GM21390 (cell line): ENCODE results near the gene AGPAT2.

ENCODE experiments used
- ATAC-seq: cut with Tn5 transposase; IDR thresholded peaks from one replicate; pipeline ENCODE4 v1.9.1; 2021; ENCODE audit not compliant: unreplicated experiment

The AGPAT2 gene

DNA sequence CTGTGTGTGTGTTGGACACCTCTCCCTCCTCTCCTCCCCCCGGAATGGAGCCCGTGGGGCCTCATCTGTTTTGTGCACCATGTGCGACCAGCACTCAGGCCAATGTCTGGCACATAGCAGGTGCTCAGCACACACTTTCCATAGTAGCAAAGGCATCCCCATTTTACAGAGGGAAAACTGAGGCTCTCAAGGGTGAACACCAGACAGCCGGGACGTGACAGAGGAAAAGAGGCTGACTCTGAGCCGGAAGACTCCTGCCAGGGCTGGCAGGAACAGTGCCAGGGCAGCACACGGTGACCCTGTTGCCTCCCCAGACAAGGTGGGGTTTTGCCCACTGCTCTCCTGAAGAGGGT lies 1.8 kb upstream of the AGPAT2 start:
- ATAC-seq, result no peak

DNA sequence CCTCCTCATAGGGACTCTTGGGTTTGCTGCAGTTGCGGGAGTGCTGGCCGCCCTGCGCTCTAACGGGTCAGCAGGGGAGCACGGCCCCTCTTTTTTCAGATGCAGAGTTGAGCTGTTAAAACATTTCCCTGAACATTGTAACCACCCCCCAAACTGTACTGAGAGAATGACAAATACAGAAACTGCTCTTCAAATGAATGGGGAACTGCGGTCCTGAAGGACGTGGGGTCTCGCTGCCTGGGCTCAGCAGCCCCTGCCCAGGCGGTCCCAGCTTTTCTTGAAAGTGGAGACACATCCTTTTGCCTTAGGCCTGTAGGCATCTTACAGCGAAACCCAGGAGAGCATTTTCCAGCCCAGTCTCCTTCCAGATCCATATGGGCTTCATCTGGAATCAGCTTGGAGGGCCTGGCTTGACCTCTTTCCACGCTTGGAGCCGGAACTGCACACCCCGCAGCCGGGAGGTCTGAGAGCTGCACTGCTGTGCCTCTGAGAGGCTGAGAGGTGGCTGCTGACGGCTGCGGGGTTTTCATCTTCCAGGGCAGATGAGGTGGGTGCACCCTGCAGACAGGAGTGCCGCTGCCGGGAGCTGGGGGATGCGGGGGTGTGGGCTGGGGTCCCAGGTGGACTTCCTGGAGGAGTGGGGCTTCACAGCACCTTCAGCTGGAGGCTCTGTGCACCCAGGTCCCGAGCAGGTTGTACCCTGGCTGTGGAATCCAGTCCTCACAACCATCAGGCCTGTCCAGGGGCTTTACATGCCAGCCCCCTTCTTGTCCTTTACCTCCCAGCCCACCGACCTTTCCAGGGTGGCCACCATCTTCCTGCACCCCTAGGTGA lies 1.2 kb upstream of the AGPAT2 start:
- no peak for ATAC-seq

DNA sequence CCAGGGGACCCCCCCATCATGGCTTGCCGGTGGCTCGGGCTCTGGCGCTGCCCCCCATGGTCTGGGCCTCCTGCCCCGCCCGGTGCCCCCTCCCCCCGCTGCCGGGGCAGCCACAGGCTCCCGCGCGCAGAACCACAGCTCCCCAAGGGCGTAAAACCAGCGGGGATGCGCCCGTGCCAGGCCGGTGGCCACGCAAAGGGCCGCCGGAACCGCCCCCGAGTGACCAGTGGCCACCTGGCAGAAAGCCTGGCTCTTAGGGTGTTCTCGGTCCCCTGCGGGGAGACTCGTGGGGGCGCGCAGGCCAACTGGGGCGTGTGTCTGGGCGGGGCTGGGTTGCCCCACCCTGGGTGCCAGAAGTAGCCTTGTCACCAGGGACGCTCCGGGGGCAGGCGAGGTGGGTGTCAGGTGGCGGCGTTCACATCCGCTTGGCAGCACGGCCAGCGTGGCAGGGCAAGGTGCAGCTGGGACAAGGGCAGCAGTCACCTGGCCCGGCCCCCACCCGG lies 515 bp upstream of the AGPAT2 start:
- ATAC-seq, result no peak

DNA sequence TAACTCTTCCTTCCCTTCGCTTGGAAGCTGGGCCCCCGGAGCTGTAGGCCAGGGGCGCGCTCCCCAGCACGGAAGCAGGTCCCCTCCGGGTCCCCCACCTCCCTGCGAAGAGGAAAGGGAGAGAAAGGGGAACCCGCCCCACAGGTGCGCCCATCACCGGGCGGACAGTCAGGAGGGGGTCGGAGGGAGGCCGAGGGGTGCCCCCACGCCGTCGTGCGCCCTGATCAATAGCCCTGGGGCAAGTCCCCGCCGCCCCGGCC lies 793 bp downstream of the AGPAT2 start:
- peak; percentile 3 for ATAC-seq

DNA sequence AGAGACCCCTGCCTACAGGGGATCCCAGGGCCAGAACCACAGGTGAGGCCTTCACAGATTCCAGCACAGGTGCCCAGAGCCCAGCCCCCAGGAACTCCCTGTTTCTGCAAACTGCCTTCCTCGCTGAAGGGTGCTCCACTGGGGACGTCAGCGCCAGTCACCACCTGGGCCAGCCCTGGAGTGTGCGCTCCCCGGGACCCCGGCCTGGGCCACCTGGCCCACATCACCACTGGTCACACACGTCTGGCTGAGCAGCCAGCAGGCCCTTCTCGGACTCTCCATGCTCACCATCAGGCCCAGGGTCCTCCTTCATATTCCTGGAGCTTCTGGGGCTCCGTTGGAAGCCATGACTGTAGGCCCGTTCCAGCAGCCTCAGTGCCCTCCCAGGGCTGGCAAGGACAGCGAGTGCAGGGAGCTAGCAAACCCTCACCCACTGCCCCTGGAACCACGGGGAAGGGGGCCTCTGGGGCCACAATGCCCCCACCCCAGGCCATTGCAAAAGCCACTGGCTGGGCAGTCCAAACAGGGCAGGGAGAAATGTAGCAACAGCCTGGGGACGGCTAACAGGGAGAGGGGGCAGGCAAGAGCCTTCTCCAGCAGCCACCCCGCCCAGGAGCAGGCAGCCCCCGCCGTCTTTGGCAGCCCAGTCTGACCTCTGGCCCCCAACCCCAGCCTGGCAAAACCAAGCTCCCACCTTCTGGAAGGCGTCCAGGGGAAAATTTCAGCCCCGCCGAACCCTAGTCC lies 1.3 kb downstream of the AGPAT2 start:
- no peak for ATAC-seq

DNA sequence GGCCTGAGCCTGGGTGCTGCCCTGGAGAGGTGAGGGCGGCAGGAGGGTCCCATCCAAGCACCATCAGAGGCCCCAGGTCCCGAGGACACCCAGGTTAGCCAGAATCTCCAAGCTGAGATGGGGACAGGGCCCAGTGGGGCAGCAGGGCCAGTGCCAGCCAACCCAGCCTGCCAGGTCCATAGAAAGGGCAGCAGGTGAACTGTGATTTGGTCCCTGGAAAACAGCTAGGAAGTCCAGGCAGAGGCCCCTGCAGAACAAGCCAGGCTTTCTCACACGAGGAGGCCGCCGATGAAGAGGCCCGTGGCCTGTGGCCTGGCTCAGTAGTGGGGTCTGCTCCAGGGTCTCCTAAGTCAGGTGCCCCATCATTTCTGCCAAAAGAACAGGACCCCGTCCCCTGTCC lies 2.0 kb downstream of the AGPAT2 start:
- ATAC-seq, result no peak

DNA sequence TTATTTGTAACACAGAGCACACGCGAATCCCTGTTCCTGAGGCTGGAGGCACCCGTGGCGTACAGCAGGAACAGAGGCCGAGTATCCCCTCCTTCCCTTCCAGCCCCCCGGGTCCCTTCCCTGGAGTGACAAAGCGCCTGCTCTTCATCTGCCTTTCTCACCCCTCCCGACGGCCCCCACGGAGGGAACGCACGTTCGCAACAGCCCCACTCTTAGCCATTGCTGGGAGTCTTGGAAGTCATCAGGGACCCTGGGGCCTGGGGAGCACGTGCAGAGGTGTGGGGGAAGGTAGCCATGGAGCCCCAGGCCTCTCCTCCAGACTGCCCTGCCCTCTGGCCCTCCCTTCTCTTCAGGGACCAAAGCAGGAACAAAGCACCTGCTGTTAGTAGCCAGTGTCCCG lies 2.5 kb downstream of the AGPAT2 start:
- no peak for ATAC-seq

DNA sequence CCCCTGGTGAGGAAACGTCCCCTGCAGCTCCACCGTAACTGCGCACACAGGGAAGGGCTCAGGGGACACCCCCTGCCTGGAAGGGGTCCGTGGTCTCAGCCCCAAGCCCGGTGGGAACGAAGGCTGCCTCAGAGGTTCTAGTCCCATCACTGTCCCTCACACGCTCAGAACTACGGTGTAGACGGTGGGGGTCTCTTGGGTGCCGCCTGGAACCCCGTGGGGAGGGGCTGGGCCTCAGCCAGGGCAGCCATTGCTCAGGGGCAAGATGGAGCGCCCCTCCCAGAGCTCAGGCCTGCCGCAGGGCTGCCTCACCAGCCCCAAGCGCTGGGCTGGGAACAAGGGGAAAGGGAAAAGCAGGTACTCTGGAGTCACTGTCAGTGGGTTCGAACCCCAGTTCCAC lies 2.9 kb downstream of the AGPAT2 start:
- no peak for ATAC-seq

DNA sequence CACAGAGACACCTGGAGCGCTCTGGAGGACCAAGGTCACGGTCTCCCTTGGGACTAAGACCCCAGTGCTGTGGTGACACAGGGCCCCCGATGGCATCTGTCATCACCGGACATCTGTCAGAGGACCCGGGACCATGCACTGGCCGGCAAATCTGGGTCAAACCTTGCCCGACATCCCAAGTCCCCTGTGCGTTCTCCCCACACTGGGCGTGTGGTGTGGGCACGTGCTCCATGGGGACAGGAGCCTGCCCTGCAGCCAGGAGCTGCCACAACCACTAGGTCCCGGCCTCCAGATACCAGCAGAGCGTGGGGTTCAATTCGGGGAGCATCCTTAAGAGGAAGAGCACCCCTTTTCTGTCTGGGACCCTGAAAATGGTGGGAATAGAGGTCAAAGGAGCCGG lies 3.5 kb downstream of the AGPAT2 start:
- no peak for ATAC-seq

DNA sequence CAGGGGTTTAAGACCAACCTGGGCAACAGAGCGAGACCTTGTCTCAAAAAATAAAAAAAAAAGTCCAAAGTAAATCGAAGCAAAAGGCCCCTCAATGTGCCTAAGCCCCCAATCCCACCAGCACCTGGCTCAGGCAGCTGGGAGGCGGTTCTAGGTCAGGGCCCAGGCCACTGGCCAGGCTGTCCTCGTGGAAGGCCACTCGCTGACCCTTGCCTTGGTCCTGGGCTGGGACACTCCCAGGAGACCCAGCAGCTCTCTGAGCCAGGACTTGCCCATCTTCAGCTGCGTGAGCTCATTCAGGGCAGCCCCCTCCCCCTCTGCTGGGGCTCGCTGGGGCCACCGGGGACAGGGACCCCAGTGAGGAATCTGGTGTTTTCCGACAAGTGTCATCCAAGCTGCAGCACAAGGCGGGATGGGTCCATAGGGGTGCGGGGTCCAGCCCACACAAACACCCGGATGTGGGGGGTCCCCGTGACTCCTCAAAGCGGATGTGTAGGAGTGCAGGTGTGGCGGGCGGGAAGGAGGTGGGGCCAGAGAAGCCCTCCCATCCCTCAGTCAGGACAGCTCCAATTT lies 4.0 kb downstream of the AGPAT2 start:
- no peak for ATAC-seq

DNA sequence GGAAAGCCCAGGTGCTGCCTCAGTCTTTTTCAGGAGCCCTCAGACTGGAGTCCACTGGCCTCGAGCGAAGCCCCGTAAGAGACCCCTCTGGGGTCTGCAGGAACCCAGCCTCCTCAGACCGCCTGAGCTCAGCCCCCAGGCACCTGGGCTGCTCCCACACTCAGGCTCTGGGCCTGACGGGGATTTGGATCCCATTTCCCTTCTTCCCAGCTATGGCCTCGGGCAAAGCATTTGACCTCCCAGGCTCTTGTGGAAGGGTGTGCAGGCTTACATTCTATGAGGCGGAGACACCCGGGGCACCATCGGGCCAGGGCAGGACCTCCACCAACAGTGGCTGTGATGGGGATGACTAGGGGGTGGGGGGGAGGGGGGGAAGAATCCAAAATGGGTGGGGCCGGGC lies 4.5 kb downstream of the AGPAT2 start:
- no peak for ATAC-seq

DNA sequence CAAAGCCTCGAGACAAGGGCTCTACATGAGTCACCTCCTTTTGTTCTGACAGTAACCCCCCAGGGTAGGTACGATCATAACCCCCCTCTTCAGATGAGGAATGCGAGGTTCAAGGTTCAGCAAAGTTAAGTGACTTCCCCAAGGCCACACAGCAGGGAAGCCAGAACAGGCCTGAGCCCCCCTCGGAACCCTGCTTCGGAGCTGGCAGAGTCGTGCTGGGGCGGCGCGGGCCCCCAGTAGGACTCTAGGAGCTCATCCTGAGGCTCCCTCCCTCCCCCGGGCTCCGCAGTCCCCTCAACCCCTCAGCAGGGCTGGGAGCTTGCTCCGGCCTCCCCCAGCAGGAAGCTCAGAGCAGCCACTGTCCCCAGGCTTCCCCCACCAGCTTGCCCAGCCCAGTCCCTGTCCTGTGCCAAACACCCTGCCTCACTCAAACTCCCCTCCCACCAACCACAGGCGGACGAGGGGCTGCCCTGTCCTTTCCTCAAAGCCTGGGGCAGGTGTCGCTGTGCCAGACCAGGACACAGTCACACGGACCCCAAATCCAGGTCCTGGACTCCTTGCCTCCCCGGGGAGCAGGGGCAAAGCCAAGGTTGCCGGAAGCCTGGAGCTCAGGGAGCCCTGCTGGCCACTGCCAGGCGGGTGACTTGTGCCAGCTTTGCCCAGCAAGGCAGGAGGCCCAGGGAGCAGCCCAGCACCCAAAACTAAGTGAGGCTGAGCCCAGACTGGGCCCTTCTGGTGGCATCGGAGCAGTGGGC lies 5.1 kb downstream of the AGPAT2 start:
- no peak for ATAC-seq

DNA sequence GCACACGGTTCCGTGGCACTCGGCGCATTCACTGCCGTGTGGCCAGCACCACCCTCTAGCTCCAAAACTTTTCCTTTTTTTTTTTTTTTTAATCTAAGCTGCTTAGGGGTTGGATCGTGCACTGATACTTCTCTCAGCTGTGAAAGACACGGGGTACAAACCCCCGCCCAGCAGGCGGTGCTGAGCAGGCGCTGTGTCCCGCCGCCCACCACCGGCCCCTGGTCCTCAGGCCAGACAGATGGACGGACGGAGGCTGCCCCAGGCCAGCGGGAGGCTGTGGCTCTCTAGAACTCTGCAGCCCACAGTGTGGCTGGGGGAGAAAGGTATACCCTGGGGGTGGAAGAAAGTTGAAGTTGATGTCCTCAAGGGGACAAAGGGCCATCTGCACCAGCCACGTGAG lies 6.2 kb downstream of the AGPAT2 start:
- no peak for ATAC-seq

DNA sequence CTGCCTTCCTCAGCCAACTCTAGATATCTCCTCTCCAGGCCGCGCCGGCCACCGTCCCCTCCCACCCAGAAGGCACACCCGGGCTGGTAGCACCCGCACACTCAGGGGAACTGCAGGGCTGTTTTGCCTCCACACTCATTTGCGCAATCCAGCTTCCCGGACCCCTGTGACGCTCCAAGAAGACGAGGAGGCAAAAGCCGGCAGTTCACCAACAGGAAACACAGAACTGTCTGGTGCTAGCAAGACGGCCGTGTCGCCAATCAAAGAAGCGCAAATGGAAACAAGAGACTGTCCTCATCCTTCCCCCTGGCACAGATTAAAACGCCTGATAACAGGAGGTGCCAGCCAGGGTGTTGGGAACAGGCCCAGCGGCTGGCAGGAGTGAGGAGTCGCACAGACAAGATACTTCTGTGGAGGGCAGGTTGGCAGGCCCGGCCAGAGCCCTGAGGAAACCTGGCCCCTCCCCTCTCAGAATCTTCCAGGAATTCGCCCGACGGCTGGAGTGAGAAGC lies 7.8 kb downstream of the AGPAT2 start:
- ATAC-seq, result no peak

DNA sequence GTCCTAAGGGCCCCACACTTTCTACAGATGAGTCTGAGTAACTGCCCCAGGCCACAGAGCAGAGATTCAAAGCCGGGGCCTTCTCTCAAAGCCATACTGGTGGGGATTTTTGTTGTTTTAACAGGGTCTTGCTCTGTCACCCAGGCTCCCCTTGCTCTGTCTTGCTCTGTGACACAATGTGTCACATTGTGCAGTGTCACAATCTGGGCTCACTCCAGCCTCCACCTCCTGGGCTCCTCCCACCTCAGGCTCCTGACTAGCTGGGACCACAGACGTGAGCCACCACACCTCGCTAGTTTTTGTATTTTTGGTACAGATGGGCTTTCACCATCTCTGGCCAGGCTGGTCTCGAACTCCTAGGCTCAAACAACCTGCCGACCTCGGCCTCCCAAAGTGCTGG lies 8.6 kb downstream of the AGPAT2 start:
- no peak for ATAC-seq

DNA sequence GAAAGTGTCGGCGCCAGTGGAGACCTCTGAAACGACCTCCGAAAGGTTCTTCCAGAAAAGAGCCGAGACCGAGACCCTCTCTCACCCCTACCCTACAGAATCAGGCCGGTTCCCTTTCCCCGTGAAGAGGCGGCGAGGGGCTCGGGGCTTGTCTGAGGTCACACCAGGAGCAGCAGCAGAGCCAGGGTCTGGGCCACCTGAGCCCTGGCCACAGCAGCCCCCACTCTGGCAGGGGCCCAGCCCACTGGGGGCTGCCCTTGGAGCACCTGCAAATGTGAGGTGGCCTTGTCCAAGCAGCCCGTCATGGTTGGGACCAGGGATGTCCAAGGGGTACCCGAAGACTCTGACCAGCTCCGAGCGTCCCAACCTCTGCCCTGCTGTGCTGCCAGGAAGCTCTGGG lies 9.2 kb downstream of the AGPAT2 start:
- no peak for ATAC-seq

DNA sequence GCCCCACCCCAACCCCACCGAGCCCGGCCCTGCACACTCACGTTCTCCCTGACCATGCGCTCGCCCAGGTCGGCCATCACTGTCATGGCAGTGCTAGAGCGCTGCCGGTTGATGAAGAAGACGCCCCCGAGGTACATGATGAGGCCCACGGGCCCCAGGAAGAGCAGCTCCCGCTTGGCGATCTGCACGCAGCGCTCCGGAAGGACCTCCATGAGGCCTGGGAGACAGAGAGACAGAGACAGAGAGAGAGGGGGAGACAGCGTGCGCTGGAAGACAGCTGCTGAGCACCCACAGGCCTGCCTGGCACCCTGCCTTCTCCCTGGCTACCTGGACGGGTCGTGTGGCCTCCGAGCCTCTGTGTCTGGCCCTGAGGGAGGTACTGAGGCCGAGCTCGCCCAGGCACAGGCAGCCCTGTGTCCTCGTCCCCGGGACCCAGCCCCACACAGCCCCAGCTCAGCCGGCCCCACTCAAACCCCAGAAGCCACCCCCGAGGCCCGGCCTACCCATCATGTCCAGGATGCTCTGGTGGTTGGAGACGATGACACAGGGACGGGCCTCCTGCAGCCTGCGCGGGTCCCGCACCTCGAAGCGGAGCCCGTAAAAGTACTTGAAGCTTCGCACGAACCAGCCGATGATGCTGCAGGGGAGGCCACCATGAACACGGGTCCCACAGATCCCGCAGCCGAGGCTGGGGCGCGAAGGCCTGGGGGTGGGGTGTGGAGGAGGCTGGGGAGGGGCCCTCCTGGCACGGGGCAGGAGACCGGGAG lies 10.2 kb downstream of the AGPAT2 start:
- ATAC-seq, result no peak

DNA sequence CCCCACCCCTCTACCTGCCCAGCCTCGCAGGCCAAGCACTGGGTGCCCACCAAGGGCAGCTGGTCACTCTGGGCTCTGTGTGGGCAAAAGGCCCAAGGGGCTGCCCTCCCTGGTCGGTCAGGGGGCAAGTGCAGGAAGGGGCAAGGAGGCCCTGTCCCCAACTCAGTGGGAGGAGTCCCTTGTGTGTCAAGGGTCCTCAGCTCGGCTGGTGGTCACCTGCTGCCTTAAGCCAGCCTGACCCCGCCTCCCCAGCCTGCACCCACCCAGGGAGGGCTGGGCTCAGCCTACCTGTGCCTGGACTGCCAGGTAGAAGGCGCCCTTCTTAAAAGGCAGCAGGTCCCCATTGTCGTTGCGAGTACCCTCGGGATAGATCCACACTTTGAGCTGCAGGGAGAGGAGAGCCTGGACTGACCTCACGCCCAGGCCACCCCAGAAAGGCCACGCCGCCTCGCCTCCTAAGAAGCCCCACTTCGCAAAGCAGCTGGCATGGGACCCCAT lies 10.9 kb downstream of the AGPAT2 start:
- no peak for ATAC-seq

DNA sequence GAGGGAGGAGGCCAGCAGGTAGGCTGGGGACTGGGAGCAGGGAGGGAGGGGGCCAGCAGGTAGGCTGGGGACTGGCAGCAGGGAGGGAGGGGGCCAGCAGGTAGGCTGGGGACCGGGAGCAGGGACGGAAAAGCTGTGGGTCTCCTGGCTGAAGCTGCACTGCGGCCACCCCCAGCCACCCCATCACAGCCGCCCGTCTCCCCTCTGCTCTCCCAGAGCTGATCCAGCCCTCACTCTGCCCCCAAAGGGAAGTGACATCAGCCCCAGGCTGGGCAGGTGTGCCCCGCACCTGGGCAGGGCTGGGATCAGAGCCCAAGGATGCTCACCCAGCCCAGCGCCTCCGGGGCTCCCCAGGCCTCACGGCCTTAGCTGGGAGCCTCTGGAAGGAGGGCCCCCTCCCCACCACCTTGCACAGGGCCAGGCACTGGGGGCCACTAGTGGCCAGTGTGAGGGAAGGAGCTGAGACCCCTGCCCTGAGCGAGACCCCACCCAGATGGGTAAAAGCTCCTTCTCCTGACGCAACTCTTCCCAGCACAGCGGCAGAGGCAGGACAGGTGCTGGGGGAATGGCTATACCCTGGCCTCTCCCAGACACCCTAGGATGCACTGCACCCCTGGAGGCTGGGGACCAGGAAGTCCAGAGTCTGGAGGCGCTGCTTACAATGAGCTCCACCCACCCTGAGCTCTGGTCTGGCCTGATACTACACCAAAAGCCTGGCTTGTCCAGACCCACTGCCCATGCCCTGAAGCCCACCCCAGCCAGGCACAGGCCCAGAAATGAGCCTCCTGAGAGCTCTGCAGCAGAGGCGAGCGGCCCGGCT lies 11.6 kb downstream of the AGPAT2 start:
- ATAC-seq, result no peak
